ENCODE results near the gene RNF208.
"Not testable (repeated sequence)": the region's sequence is repeated elsewhere in the genome, so short reads cannot be mapped to it uniquely, and the experiment has no call there.

DNA sequence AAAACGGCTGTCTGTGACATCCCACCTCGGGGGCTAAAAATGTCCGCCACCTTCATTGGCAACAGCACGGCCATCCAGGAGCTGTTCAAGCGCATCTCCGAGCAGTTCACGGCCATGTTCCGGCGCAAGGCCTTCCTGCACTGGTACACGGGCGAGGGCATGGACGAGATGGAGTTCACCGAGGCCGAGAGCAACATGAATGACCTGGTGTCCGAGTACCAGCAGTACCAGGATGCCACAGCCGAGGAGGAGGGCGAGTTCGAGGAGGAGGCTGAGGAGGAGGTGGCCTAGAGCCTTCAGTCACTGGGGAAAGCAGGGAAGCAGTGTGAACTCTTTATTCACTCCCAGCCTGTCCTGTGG lies 21.2 kb upstream of the RNF208 start:
- TF ChIP-seq, protein P1, sequence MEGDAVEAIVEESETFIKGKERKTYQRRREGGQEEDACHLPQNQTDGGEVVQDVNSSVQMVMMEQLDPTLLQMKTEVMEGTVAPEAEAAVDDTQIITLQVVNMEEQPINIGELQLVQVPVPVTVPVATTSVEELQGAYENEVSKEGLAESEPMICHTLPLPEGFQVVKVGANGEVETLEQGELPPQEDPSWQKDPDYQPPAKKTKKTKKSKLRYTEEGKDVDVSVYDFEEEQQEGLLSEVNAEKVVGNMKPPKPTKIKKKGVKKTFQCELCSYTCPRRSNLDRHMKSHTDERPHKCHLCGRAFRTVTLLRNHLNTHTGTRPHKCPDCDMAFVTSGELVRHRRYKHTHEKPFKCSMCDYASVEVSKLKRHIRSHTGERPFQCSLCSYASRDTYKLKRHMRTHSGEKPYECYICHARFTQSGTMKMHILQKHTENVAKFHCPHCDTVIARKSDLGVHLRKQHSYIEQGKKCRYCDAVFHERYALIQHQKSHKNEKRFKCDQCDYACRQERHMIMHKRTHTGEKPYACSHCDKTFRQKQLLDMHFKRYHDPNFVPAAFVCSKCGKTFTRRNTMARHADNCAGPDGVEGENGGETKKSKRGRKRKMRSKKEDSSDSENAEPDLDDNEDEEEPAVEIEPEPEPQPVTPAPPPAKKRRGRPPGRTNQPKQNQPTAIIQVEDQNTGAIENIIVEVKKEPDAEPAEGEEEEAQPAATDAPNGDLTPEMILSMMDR (IDR thresholded peaks at IDR 0.05), result not testable (repeated sequence)
- TF ChIP-seq POLR2A (IDR thresholded peaks at IDR 0.05), result not testable (repeated sequence)

Measured in adrenal gland (tissue), 5 donors.